HL-60/S4 (cell line): ENCODE results near the gene KIF3B.
"Not testable (repeated sequence)": the region's sequence is repeated elsewhere in the genome, so short reads cannot be mapped to it uniquely, and the experiment has no call there.

Experiments used
- in situ Hi-C: fragments of 300-500 bp; cut with MboI; formaldehyde crosslinking; loops from 2 replicates; pipeline ENCODE4 v1.14.3; 2022; ENCODE audit warnings: low sequenced_read_pairs

Gene KIF3B

DNA sequence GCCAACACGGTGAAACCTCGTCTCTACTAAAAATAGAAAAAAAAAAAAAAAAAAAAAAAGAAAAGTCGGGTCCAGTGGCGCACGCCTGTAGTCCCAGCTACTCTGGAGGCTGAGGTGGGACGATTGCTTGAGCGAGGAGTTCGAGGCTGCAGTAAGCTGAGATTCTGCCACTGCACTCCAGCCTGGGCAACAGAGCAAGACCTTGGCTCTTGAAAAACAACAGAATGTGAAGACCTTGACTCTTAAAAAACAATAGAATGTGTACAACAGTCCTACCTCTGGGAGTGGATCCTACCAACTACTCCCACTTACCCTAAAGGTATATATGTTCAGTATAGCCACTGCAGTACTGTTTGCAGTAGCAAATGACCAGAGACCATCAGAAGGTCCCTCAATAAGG is 15.1 kb downstream of the KIF3B start:
- in situ Hi-C loops = no loop called here

- in situ Hi-C loops = no loop called here
Measured at GRCh38 chr20:32294071-32294470, 16.6 kb downstream of the KIF3B start.

GRCh38 chr20:32296412-32296811 is 19.0 kb downstream of the KIF3B start:
- in situ Hi-C loops = no loop called here

GRCh38 chr20:32296819-32297420 is 19.5 kb downstream of the KIF3B start:
- in situ Hi-C loops = no loop called here

DNA sequence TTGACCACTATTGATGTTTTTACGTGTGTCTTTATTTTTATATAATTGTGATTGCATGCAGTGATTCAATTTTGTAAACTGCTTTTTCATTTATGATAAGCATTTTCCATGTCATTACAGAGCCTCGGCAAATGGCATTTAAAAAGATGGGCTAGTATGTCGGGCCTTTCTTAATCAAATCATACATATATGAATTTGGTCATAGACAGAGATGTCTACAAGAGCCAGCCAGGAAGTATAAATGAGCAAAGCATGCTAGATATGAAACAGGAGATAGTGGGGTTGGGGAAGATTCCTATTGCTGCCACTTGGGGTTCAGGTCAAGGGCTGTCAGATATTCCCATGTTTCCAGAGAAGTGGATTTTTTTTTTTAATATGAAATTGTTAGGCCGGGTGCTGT is 20.0 kb downstream of the KIF3B start:
- in situ Hi-C loops = no loop called here

DNA sequence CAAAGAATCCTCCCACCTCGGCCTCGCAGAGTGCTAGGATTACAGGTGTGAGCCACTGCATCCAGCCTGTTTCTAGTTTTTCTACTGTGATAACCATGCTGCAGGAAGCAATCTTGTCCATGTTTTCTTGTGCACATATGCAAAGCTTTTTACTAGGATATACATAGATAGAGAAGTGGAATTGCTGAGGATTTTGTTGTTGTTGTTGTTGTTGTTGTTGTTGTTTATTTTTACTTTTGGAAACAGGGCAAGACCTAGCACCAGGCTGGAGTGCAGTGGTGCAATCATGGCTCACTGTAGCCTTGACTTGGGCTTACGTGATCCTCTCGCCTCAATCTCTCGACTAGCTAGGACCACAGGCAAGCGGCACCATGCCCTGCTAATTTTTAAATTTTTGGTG is 23.2 kb downstream of the KIF3B start:
- in situ Hi-C loops = no loop called here

- in situ Hi-C loops = no loop called here
Measured at GRCh38 chr20:32301719-32302506, 24.5 kb downstream of the KIF3B start.

- in situ Hi-C loops = no loop called here
Measured at GRCh38 chr20:32302507-32302872, 25.0 kb downstream of the KIF3B start.

DNA sequence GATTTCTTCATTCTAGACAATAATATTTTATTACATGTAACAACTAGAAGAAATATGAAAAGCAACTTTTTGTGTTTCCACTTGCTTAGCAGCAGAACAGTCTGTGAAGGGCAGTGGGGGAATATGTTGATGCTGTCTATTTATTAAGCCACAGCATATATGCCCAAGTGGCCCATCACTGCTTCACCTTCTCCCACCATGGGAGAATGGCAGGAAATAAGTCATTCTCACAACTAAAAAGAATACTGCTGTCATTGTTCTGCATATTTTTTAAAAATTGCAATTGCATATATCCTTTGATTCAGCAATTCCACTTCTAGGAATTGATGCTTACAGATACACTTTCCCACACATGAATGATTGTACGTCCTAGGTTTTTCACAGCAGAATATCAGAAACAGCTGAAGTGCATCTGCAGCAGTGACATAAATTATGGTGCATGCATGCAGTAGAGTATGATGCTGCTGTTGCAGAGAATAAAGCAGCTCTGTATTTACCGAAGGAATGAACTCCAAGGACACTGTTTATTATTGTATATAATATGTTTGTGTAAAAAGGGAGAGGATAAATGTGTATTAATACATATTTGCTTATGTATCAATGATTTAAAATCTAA is 26.8 kb downstream of the KIF3B start:
- in situ Hi-C loops = no loop called here

- in situ Hi-C loops = no loop called here
Measured at GRCh38 chr20:32312718-32313424, 35.4 kb downstream of the KIF3B start.

DNA sequence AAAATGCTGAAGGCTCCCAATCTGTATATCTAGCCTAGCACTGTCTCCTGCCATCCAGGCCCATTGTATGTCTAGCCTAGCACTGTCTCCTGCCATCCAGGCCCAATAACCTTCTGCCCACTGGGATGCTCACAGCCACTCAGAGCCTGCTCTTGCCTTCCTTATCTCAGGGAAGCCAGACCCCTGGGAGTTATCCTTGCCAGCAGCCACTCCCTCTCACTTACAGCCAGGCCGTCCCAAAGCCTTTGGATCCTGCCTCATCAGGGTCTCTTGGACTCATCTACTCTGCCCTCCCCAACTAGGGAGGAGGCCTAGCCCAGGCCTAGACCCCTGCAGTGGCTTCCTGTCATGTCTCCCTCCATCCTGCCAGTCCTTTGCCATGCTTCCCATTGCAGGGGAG is 37.3 kb downstream of the KIF3B start:
- in situ Hi-C loops = no loop called here

GRCh38 chr20:32315399-32315798 is 37.9 kb downstream of the KIF3B start:
- in situ Hi-C loops = no loop called here

DNA sequence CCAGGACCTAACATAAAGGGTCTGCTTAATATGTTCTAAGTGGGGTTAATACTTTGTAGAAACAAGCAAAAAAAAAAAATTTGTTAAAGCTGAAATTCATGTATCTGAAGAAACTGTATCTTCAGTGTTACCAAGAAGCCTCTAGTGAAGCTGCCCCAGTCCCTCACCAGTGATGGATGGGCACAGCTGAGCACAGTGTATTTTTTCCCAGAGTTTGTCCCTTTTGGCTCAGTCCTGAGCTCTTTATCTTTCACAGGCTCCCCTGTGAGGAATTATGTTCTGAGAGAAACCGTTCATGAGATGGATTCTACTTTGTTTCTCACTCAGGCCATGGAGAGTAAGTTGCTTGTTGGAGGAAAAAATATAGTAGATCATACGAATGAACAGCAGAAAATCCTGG is 38.4 kb downstream of the KIF3B start:
- in situ Hi-C loops = no loop called here

DNA sequence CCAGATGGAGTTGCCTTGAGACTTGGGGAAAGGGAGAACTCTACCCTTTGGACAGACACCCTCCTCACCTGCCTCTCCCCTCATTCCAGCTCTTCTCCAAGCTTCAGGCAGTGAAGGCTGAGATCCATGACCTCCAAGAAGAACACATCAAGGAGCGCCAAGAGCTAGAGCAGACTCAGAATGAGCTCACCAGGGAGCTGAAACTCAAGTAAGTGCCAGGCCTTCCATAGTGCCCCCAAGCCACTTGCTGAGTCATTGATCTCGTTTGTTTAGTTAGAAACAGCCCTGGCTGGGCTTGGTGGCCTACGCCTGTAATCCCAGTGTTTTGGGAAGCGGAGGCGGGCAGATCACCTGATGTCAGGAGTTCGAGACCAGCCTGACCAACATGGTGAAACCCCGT is 39.2 kb downstream of the KIF3B start:
- in situ Hi-C loops = no loop called here

- in situ Hi-C loops = no loop called here
Measured at GRCh38 chr20:32319100-32319499, 41.6 kb downstream of the KIF3B start.

GRCh38 chr20:32320305-32320704 is 42.9 kb downstream of the KIF3B start:
- in situ Hi-C loops = no loop called here

GRCh38 chr20:32321390-32321789 is 43.9 kb downstream of the KIF3B start:
- in situ Hi-C loops = no loop called here

DNA sequence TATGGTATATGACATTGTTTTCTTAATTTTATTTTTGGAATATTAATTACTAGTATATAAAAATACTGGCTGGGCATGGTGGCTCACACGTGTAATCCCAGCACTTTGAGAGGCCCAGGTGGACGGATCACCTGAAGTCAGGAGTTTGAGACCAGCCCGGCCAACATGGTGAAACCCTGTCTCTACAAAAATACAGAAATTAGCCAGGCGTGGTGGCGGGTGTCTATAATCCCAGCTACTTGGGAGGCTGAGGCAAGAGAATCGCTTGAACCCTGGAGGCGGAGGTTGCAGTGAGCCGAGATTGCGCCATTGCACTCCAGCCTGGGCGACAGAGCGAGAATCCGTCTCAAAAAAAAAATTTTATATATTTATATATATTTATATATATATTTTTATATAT is 44.8 kb downstream of the KIF3B start:
- in situ Hi-C loops = not testable (repeated sequence)

DNA sequence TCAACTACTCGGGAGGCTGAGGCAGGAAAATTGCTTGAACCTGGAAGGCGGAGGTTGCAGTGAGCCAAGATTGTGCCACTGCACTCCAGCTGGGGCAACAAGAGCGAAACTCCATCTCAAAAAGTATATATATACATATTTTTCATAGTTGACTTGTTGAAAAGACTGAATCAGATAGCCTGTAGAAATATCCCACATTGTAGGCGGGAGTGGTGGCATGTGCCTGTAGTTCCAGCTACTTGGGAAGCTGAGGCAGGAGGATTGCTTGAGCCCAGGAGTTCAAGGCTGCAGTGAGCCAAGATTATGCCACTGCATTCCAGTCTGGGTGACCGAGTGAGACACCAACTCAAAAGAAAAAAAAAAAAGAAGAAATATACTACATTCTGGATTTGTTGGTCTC is 46.3 kb downstream of the KIF3B start:
- in situ Hi-C loops = not testable (repeated sequence)

GRCh38 chr20:32325706-32326503 is 48.5 kb downstream of the KIF3B start:
- in situ Hi-C loops = no loop called here

- in situ Hi-C loops = no loop called here
Measured at GRCh38 chr20:32326504-32326845, 49.0 kb downstream of the KIF3B start.
